Activated T-cell treated with anti-CD3 and anti-CD28 coated beads for 24 hours (primary cell): ENCODE data around the gene MAT2A.
"Not testable (repeated sequence)": the region's sequence is repeated elsewhere in the genome, so short reads cannot be mapped to it uniquely, and the experiment has no call there.

Experiments
- DNase-seq: peaks from one replicate; pipeline ENCODE4 v3.0.0-alpha.2; 2020; ENCODE audit warnings: low read depth

MAT2A gene

GRCh38 chr2:85547859-85548607 is 9.1 kb downstream of the MAT2A start:
- no peak for DNase-seq

- no peak for DNase-seq
Measured at GRCh38 chr2:85548608-85548900, 9.6 kb downstream of the MAT2A start.

- DNase-seq = no peak
Measured at GRCh38 chr2:85549095-85549494, 10.1 kb downstream of the MAT2A start.

GRCh38 chr2:85549826-85550225 is 10.9 kb downstream of the MAT2A start:
- no peak for DNase-seq

GRCh38 chr2:85550486-85550885 is 11.5 kb downstream of the MAT2A start:
- no peak for DNase-seq

- DNase-seq = peak; percentile 82
Measured at GRCh38 chr2:85551698-85552678, 13.0 kb downstream of the MAT2A start.

- no peak for DNase-seq
Measured at GRCh38 chr2:85553184-85553583, 14.2 kb downstream of the MAT2A start.

- no peak for DNase-seq
Measured at GRCh38 chr2:85554980-85555612, 16.1 kb downstream of the MAT2A start.

GRCh38 chr2:85557130-85557529 is 18.2 kb downstream of the MAT2A start:
- no peak for DNase-seq

GRCh38 chr2:85558160-85558559 is 19.2 kb downstream of the MAT2A start:
- DNase-seq = no peak

- not testable (repeated sequence) for DNase-seq
Measured at GRCh38 chr2:85560403-85560726, 21.4 kb downstream of the MAT2A start.

GRCh38 chr2:85560812-85561279 is 21.9 kb downstream of the MAT2A start:
- DNase-seq = no peak

GRCh38 chr2:85561280-85562212 is 22.6 kb downstream of the MAT2A start, which contains the start of gene GGCX:
Gene GGCX (minus strand): TSS chr2:85561493. CDS start chr2:85561428, 65 bp downstream.
- DNase-seq = peak; percentile 94

GRCh38 chr2:85564144-85564563 is 25.2 kb downstream of the MAT2A start:
- no peak for DNase-seq

GRCh38 chr2:85566265-85566664 is 27.3 kb downstream of the MAT2A start:
- no peak for DNase-seq

GRCh38 chr2:85575739-85576138 is 36.8 kb downstream of the MAT2A start:
- no peak for DNase-seq

- DNase-seq = no peak
Measured at GRCh38 chr2:85577063-85577385, 38.1 kb downstream of the MAT2A start.

- DNase-seq = no peak
Measured at GRCh38 chr2:85577386-85578242, 38.6 kb downstream of the MAT2A start, which contains the start of gene VAMP8. Gene VAMP8 (plus strand): TSS chr2:85577586. CDS start chr2:85577647, 61 bp downstream.

- DNase-seq = no peak
Measured at GRCh38 chr2:85578243-85579180, 39.5 kb downstream of the MAT2A start.
